CD4-positive, alpha-beta T cell (primary cell): Measurements from ENCODE around the gene COQ5. TPM values are rescaled to one million over a fixed set of nuclear protein-coding genes. Genes with fewer than 3 reads are reported as not detected.

Experiments
- ATAC-seq: fragments of 200-7000 bp; cut with Tn5 transposase; one replicate; pipeline ENCODE4 v1.10.0; 2022; ENCODE audit warnings: mild to moderate bottlenecking; ENCODE audit not compliant: poor library complexity
- CTCF ChIA-PET: fragments of 350-600 bp; sonication (Branson Sonifier 250); formaldehyde crosslinking; loops from one replicate; lab custom pipeline; 2021; ENCODE audit warnings: antibody characterized with exemption, inconsistent platforms; lab: Charles Lee
- POLR2A ChIA-PET: fragments of 350-600 bp; sonication (Branson Sonifier 250); formaldehyde crosslinking; loops from one replicate; lab custom pipeline; 2021; ENCODE audit warnings: antibody characterized with exemption, inconsistent platforms; lab: Charles Lee
- DNase-seq, 14 experiments: peaks; one replicate each; pipeline ENCODE4 v3.0.0-alpha.2; 2013 to 2020; ENCODE audit warnings: mixed read lengths in 2 of 14
- H3K27ac ChIP-seq, 2 donors: one replicate each; pipeline versions ENCODE4 v1.5.1 to v1.7.0; 2013; ENCODE audit warnings: low read length in 2 of 2, low read depth in 1 of 2, mild to moderate bottlenecking in 1 of 2
- H3K27me3 ChIP-seq, 2 experiments: 1 replicate in 1 of 2; 2 replicates in 1 of 2; pipeline versions ENCODE4 v1.6.1 to v1.7.0; 2013; ENCODE audit warnings: low read length in 2 of 2, control low read depth in 1 of 2, mild to moderate bottlenecking in 1 of 2, moderate library complexity in 1 of 2; ENCODE audit not compliant: insufficient read depth in 2 of 2, control insufficient read depth in 1 of 2
- H3K36me3 ChIP-seq: one replicate; pipeline ENCODE4 v1.6.1; 2013; ENCODE audit warnings: low read length, control low read depth; ENCODE audit not compliant: insufficient read depth
- H3K4me1 ChIP-seq: one replicate; pipeline ENCODE4 v1.6.1; 2013; ENCODE audit warnings: low read length, control low read depth; ENCODE audit not compliant: insufficient read depth
- H3K4me3 ChIP-seq: one replicate; pipeline ENCODE4 v1.5.1; 2013; ENCODE audit warnings: mild to moderate bottlenecking, low read length, moderate library complexity
- H3K9me3 ChIP-seq, 2 experiments: 1 replicate in 1 of 2; 2 replicates in 1 of 2; pipeline versions ENCODE4 v1.6.1 to v1.7.0; 2013; ENCODE audit warnings: low read length in 2 of 2, mild to moderate bottlenecking in 2 of 2, control low read depth in 1 of 2, moderate library complexity in 1 of 2; ENCODE audit not compliant: control insufficient read depth in 1 of 2, insufficient read depth in 1 of 2
- H3K27ac Mint-ChIP-seq: one replicate; pipeline ENCODE4 v1.8.0; 2020; ENCODE audit warnings: mixed read lengths
- H3K27me3 Mint-ChIP-seq: one replicate; pipeline ENCODE4 v1.8.0; 2021; ENCODE audit warnings: mixed read lengths
- H3K36me3 Mint-ChIP-seq: one replicate; pipeline ENCODE4 v1.8.0; 2021; ENCODE audit warnings: low read depth, mixed read lengths
- H3K4me1 Mint-ChIP-seq: one replicate; pipeline ENCODE4 v1.8.0; 2021; ENCODE audit warnings: low read depth, mixed read lengths
- H3K4me3 Mint-ChIP-seq: one replicate; pipeline ENCODE4 v1.8.0; 2020; ENCODE audit warnings: mild to moderate bottlenecking, mixed read lengths
- H3K9me3 Mint-ChIP-seq: one replicate; pipeline ENCODE4 v1.8.0; 2020; ENCODE audit warnings: mixed read lengths
- CTCF ChIP-seq: fragments of 200-600 bp; IDR thresholded peaks from one replicate; pipeline ENCODE4 v1.8.0; 2022; ENCODE audit warnings: antibody characterized with exemption, mild to moderate bottlenecking
- intact Hi-C, 2 experiments: fragments of 100-400 bp; cut with DNase I in 1 of 2; cut with micrococcal nuclease in 1 of 2; formaldehyde crosslinking; loops; one replicate each; pipeline versions ENCODE4 v1.15.1 to v1.9.0; 2023 to 2025; cut with DNase I, micrococcal nuclease
- total RNA-seq, 174 experiments: library from RNA in 2 of 174; stranded (reverse) in 2 of 174; gene quantifications; one replicate each; pipeline ENCODE4 v1.2.3 and lab custom pipeline; 2021 to 2026

COQ5 gene
- total RNA-seq, 2 experiments from 2014 or later: 6.9 to 7.1 TPM

GRCh38 chr12:120495731-120496412, 33.1 kb downstream of the COQ5 start, which contains the start of gene DYNLL1:
DYNLL1 (plus strand) TSS chr12:120496113; CDS start chr12:120496422, 309 bp downstream.
- no peak for TF ChIP-seq CTCF
- H3K4me3 ChIP-seq: peak within 1 kb of the TSS; percentile 82
- POLR2A ChIA-PET: interaction anchor here (0.7 to 3.5 kb wide), 12 partner anchors 20 to 295 kb away, joined by 3 to 27 read pairs (median 6); partner anchors contain the start of genes COQ5, COX6A1, POP5 and RNU4-1

GRCh38 chr12:120495186-120495730, 33.7 kb downstream of the COQ5 start:
- intact Hi-C loops: loop anchor here in 1 of 2 experiments (1.0 to 5.0 kb wide), 3 partner anchors 26 to 58 kb away; partner anchors contain the start of genes COX6A1 and SRSF9
- H3K27ac Mint-ChIP-seq: peak overlapping the region; percentile 82
- no peaks in the 10 kb centered on the region for H3K27me3 Mint-ChIP-seq
- Histone ChIP-seq H3K4me3 (peak overlapping the region; percentile 82), H3K27me3 (no peaks in the 10 kb centered on the region), H3K36me3 (peaks cover 10% of the 10 kb centered on the region), H3K9me3 (no peaks in the 10 kb centered on the region), H3K4me1 (peaks cover 18% of the 10 kb centered on the region), H3K27ac (peak overlapping the region; percentile 34 to 60)
- no peaks in the 10 kb centered on the region for H3K9me3 Mint-ChIP-seq
- ChIA-PET POLR2A (interaction anchor here (1.0 to 3.5 kb wide), 7 partner anchors 27 to 294 kb away, joined by 3 to 27 read pairs (median 9); partner anchors contain the start of genes COQ5, RNU4-1, RNU4-2 and RPLP0), CTCF (interaction anchor here (1.4 to 3.3 kb wide), 2 partner anchors 26 to 55 kb away, joined by 3 to 14 read pairs; partner anchors contain the start of gene SRSF9)
- ATAC-seq (peak; percentile 0), DNase-seq (no peak)
- peak overlapping the region; percentile 92 for H3K4me3 Mint-ChIP-seq
- H3K36me3 Mint-ChIP-seq: peaks cover 36% of the 10 kb centered on the region
- no peak for TF ChIP-seq CTCF
- peaks cover 38% of the 10 kb centered on the region for H3K4me1 Mint-ChIP-seq

More at GRCh38 chr12:120495731-120496412, 33.1 kb downstream of the COQ5 start, which contains the start of gene DYNLL1:
- no peaks in the 10 kb centered on the region for H3K9me3 Mint-ChIP-seq
- CTCF ChIA-PET: interaction anchor here (0.6 to 3.3 kb wide), 12 partner anchors 26 to 194 kb away, joined by 3 to 14 read pairs (median 3); partner anchors contain the start of genes COX6A1, SIRT4 and SRSF9
- Histone ChIP-seq H3K4me1 (peaks cover 18% of the 10 kb centered on the region), H3K9me3 (no peaks in the 10 kb centered on the region), H3K27ac (peak within 1 kb of the TSS; percentile 74 to 79), H3K36me3 (peaks cover 14% of the 10 kb centered on the region), H3K27me3 (no peaks in the 10 kb centered on the region)
- H3K27ac Mint-ChIP-seq: peak within 1 kb of the TSS; percentile 82
- peak within 1 kb of the TSS; percentile 92 for H3K4me3 Mint-ChIP-seq
- H3K27me3 Mint-ChIP-seq: no peaks in the 10 kb centered on the region
- DNase-seq (peak; percentile 95 to 98 (median 97)), ATAC-seq (peak; percentile 96)
- intact Hi-C loops: loop anchor here (1.0 to 5.0 kb wide), 8 partner anchors 27 to 139 kb away; partner anchors contain the start of genes COQ5 (in 2 of the 2), SRSF9 (in 2 of the 2), COX6A1 (in 1 of the 2) and RNF10 (in 1 of the 2)
- H3K4me1 Mint-ChIP-seq: peaks cover 44% of the 10 kb centered on the region
- H3K36me3 Mint-ChIP-seq: peaks cover 42% of the 10 kb centered on the region

- ATAC-seq (no peak), DNase-seq (no peak)
- Mint-ChIP-seq H3K27me3 (no peaks in the 10 kb centered on the region), H3K9me3 (no peaks in the 10 kb centered on the region), H3K36me3 (peaks cover 4% of the 10 kb centered on the region), H3K27ac (no peak overlapping the region), H3K4me1 (peaks cover 13% of the 10 kb centered on the region), H3K4me3 (no peak overlapping the region)
- Histone ChIP-seq H3K9me3 (no peaks in the 10 kb centered on the region), H3K4me1 (peaks cover 8% of the 10 kb centered on the region), H3K27ac (no peak overlapping the region), H3K27me3 (no peaks in the 10 kb centered on the region), H3K4me3 (no peak overlapping the region), H3K36me3 (no peaks in the 10 kb centered on the region)
- no peak for TF ChIP-seq CTCF
- intact Hi-C loops: no loop called here
- CTCF ChIA-PET: interaction anchor here (1.4 kb wide), 1 partner anchor 21 kb away, joined by 4 read pairs; the partner anchor contains the start of gene SRSF9
- POLR2A ChIA-PET: interaction anchor here (1.0 kb wide), 1 partner anchor 45 kb away, joined by 3 read pairs; no protein-coding TSS in a partner anchor
Observed at GRCh38 chr12:120490833-120491512, 38.0 kb downstream of the COQ5 start.
